HEK293 (cell line): Measurements from ENCODE around the gene PCBD1.

ENCODE experiments used
- CTCF ChIA-PET: fragments of 350-600 bp; formaldehyde crosslinking; extraction: SDS; loops from one replicate; lab custom pipeline; 2021; ENCODE audit warnings: antibody characterized with exemption; lab: Yijun Ruan, JAX
- POLR2A ChIA-PET: fragments of 300-600 bp; formaldehyde crosslinking; extraction: SDS; loops from one replicate; lab custom pipeline; 2020; ENCODE audit warnings: antibody characterized with exemption, inconsistent platforms; lab: Yijun Ruan, JAX
- H3K27ac ChIP-seq: fragments of 200-500 bp; sonication (Bioruptor generic); 2 replicates; pipeline ENCODE4 v1.5.1; 2014; ENCODE audit warnings: low read depth, low read length, control low read depth, inconsistent platforms; ENCODE audit errors: extremely low read depth
- H3K36me3 ChIP-seq, 2 experiments: fragments of 200-500 bp in 1 of 2; sonication (Bioruptor generic) in 1 of 2; 1 replicate in 1 of 2; 2 replicates in 1 of 2; pipeline ENCODE4 v1.5.1; 2014 to 2017; ENCODE audit warnings: inconsistent platforms in 2 of 2, low read length in 2 of 2; ENCODE audit not compliant: control insufficient read depth in 2 of 2, insufficient read depth in 1 of 2
- H3K4me1 ChIP-seq: fragments of 200-500 bp; sonication (Bioruptor generic); 2 replicates; pipeline ENCODE4 v1.5.1; 2014; ENCODE audit warnings: mild to moderate bottlenecking, low read length, inconsistent platforms; ENCODE audit not compliant: control insufficient read depth, insufficient read depth
- H3K4me3 ChIP-seq: 2 replicates; pipeline ENCODE4 v1.5.1; 2011; ENCODE audit warnings: low read depth, mild to moderate bottlenecking, control low read depth, low read length, moderate library complexity
- H3K9me3 ChIP-seq: fragments of 200-500 bp; sonication (Bioruptor generic); 2 replicates; pipeline ENCODE4 v1.5.1; 2014; ENCODE audit warnings: low read depth, low read length, inconsistent platforms; ENCODE audit not compliant: control insufficient read depth, insufficient read depth
- BCL11A ChIP-seq: fragments of 450-650 bp; formaldehyde crosslinking; IDR thresholded peaks from 2 replicates; pipeline ENCODE4 v1.5.1; 2016; ENCODE audit warnings: low read depth, missing biosample characterization, missing genetic modification characterization
- KLF10 ChIP-seq: fragments of 450-650 bp; IDR thresholded peaks from 2 replicates; pipeline ENCODE4 v1.5.1; 2018; ENCODE audit warnings: missing biosample characterization, mild to moderate bottlenecking, missing genetic modification characterization
- SALL2 ChIP-seq: fragments of 450-650 bp; formaldehyde crosslinking; IDR thresholded peaks from 2 replicates; pipeline ENCODE4 v1.5.0; 2017; ENCODE audit warnings: missing biosample characterization, mild to moderate bottlenecking, missing genetic modification characterization, borderline replicate concordance
- ZBTB8A ChIP-seq: fragments of 450-650 bp; formaldehyde crosslinking; IDR thresholded peaks from 2 replicates; pipeline ENCODE4 v1.5.1; 2016; ENCODE audit warnings: missing biosample characterization, missing genetic modification characterization
- ZNF155 ChIP-seq: fragments of 450-650 bp; formaldehyde crosslinking; IDR thresholded peaks from 2 replicates; pipeline ENCODE4 v1.5.1; 2016; ENCODE audit warnings: missing biosample characterization, missing genetic modification characterization
- ZNF2 ChIP-seq: fragments of 450-650 bp; formaldehyde crosslinking; IDR thresholded peaks from 2 replicates; pipeline ENCODE4 v1.5.1; 2016; ENCODE audit warnings: missing biosample characterization, missing genetic modification characterization
- ZNF274 ChIP-seq, 2 experiments: fragments of 200-500 bp in 1 of 2; fragments of 450-650 bp in 1 of 2; sonication (Bioruptor generic) in 1 of 2; formaldehyde crosslinking in 1 of 2; IDR thresholded peaks; 2 replicates each; pipeline versions ENCODE4 v1.5.1 to v1.6.1; 2014 to 2016; ENCODE audit warnings: borderline replicate concordance in 1 of 2, inconsistent platforms in 1 of 2, low read length in 1 of 2, missing biosample characterization in 1 of 2, missing genetic modification characterization in 1 of 2
- ZNF335 ChIP-seq: fragments of 450-650 bp; formaldehyde crosslinking; conservative IDR thresholded peaks from 2 replicates; pipeline ENCODE4 v1.5.1; 2016; ENCODE audit warnings: missing biosample characterization, missing genetic modification characterization
- ZNF501 ChIP-seq: fragments of 450-650 bp; formaldehyde crosslinking; IDR thresholded peaks from 2 replicates; pipeline ENCODE4 v1.5.1; 2016; ENCODE audit warnings: missing biosample characterization, missing genetic modification characterization
- ZNF561 ChIP-seq: fragments of 450-650 bp; IDR thresholded peaks from 2 replicates; pipeline ENCODE4 v1.5.1; 2018; ENCODE audit warnings: missing biosample characterization, missing genetic modification characterization, borderline replicate concordance
- ZNF654 ChIP-seq: fragments of 450-650 bp; formaldehyde crosslinking; IDR thresholded peaks from 2 replicates; pipeline ENCODE4 v1.5.1; 2016; ENCODE audit warnings: low read depth, missing biosample characterization, missing genetic modification characterization
- ZNF660 ChIP-seq: fragments of 450-650 bp; IDR thresholded peaks from 2 replicates; pipeline ENCODE4 v1.5.1; 2018; ENCODE audit warnings: missing biosample characterization, mild to moderate bottlenecking, missing genetic modification characterization
- ZNF791 ChIP-seq: fragments of 450-650 bp; formaldehyde crosslinking; IDR thresholded peaks from 2 replicates; pipeline ENCODE4 v1.5.1; 2016; ENCODE audit warnings: missing biosample characterization, missing genetic modification characterization
- ZXDB ChIP-seq: fragments of 450-650 bp; formaldehyde crosslinking; IDR thresholded peaks from 2 replicates; pipeline ENCODE4 v1.5.1; 2016; ENCODE audit warnings: missing biosample characterization, missing genetic modification characterization
- TF ChIP-seq, protein P1 (sequence below): fragments of 450-650 bp; formaldehyde crosslinking; IDR thresholded peaks from 2 replicates; pipeline ENCODE4 v1.5.1; 2016; ENCODE audit warnings: missing biosample characterization, missing genetic modification characterization
- TF ChIP-seq, protein P2 (sequence below): fragments of 450-650 bp; formaldehyde crosslinking; IDR thresholded peaks from 2 replicates; pipeline ENCODE4 v1.5.1; 2016; ENCODE audit warnings: missing biosample characterization, missing genetic modification characterization
- TF ChIP-seq, protein P3 (sequence below): IDR thresholded peaks from 2 replicates; pipeline ENCODE4 v1.6.1; 2011; ENCODE audit warnings: mild to moderate bottlenecking, low read depth, low read length, borderline replicate concordance
- TF ChIP-seq, protein P4 (sequence below): fragments of 450-650 bp; formaldehyde crosslinking; IDR thresholded peaks from 2 replicates; pipeline ENCODE4 v1.5.1; 2016; ENCODE audit warnings: missing biosample characterization, missing genetic modification characterization, low read depth
- TF ChIP-seq, protein P5 (sequence below): fragments of 450-650 bp; formaldehyde crosslinking; IDR thresholded peaks from 2 replicates; pipeline ENCODE4 v1.5.1; 2017; ENCODE audit warnings: missing biosample characterization, missing genetic modification characterization

Gene PCBD1

DNA sequence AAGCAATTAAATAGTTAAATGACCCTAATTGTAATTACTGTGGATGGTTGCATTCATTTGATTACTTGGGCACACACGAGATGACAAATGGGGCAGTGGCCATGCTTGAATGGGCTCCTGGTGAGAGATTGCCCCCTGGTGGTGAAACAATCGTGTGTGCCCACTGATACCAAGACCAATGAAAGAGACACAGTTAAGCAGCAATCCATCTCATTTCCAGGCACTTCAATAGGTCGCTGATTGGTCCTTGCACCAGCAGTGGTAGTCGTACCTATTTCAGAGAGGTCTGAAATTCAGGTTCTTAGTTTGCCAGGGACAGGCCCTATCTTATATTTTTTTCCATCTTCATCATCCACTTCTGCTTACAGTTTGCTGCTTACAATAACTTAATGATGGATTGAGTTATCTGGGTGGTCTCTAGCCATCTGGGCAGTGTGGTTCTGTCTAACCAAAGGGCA lies 8.3 kb downstream of the PCBD1 start (continued):
- TF ChIP-seq ZXDB (tag by site-specific recombination) (no peak), ZNF155 (no peak), ZNF791 (no peak), ZNF654 (peak; percentile 85), SALL2 (tag by site-specific recombination) (no peak), ZNF335 (no peak), ZNF2 (tag by site-specific recombination) (0 out of 2 replicates have a peak, but pooled peaks have one; percentile 39), ZNF660 (tag by site-specific recombination) (peak; percentile 78; the same call in 1 of the 2 replicates)
- TF ChIP-seq, protein P1, sequence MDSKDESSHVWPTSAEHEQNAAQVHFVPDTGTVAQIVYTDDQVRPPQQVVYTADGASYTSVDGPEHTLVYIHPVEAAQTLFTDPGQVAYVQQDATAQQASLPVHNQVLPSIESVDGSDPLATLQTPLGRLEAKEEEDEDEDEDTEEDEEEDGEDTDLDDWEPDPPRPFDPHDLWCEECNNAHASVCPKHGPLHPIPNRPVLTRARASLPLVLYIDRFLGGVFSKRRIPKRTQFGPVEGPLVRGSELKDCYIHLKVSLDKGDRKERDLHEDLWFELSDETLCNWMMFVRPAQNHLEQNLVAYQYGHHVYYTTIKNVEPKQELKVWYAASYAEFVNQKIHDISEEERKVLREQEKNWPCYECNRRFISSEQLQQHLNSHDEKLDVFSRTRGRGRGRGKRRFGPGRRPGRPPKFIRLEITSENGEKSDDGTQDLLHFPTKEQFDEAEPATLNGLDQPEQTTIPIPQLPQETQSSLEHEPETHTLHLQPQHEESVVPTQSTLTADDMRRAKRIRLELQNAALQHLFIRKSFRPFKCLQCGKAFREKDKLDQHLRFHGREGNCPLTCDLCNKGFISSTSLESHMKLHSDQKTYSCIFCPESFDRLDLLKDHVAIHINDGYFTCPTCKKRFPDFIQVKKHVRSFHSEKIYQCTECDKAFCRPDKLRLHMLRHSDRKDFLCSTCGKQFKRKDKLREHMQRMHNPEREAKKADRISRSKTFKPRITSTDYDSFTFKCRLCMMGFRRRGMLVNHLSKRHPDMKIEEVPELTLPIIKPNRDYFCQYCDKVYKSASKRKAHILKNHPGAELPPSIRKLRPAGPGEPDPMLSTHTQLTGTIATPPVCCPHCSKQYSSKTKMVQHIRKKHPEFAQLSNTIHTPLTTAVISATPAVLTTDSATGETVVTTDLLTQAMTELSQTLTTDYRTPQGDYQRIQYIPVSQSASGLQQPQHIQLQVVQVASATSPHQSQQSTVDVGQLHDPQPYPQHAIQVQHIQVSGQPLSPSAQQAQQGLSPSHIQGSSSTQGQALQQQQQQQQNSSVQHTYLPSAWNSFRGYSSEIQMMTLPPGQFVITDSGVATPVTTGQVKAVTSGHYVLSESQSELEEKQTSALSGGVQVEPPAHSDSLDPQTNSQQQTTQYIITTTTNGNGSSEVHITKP = peak; percentile 14; the same call in 1 of the 2 replicates
- TF ChIP-seq, protein P2, sequence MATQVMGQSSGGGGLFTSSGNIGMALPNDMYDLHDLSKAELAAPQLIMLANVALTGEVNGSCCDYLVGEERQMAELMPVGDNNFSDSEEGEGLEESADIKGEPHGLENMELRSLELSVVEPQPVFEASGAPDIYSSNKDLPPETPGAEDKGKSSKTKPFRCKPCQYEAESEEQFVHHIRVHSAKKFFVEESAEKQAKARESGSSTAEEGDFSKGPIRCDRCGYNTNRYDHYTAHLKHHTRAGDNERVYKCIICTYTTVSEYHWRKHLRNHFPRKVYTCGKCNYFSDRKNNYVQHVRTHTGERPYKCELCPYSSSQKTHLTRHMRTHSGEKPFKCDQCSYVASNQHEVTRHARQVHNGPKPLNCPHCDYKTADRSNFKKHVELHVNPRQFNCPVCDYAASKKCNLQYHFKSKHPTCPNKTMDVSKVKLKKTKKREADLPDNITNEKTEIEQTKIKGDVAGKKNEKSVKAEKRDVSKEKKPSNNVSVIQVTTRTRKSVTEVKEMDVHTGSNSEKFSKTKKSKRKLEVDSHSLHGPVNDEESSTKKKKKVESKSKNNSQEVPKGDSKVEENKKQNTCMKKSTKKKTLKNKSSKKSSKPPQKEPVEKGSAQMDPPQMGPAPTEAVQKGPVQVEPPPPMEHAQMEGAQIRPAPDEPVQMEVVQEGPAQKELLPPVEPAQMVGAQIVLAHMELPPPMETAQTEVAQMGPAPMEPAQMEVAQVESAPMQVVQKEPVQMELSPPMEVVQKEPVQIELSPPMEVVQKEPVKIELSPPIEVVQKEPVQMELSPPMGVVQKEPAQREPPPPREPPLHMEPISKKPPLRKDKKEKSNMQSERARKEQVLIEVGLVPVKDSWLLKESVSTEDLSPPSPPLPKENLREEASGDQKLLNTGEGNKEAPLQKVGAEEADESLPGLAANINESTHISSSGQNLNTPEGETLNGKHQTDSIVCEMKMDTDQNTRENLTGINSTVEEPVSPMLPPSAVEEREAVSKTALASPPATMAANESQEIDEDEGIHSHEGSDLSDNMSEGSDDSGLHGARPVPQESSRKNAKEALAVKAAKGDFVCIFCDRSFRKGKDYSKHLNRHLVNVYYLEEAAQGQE (tag by site-specific recombination) = no peak
- TF ChIP-seq, protein P3, sequence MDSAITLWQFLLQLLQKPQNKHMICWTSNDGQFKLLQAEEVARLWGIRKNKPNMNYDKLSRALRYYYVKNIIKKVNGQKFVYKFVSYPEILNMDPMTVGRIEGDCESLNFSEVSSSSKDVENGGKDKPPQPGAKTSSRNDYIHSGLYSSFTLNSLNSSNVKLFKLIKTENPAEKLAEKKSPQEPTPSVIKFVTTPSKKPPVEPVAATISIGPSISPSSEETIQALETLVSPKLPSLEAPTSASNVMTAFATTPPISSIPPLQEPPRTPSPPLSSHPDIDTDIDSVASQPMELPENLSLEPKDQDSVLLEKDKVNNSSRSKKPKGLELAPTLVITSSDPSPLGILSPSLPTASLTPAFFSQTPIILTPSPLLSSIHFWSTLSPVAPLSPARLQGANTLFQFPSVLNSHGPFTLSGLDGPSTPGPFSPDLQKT = no peak

DNA sequence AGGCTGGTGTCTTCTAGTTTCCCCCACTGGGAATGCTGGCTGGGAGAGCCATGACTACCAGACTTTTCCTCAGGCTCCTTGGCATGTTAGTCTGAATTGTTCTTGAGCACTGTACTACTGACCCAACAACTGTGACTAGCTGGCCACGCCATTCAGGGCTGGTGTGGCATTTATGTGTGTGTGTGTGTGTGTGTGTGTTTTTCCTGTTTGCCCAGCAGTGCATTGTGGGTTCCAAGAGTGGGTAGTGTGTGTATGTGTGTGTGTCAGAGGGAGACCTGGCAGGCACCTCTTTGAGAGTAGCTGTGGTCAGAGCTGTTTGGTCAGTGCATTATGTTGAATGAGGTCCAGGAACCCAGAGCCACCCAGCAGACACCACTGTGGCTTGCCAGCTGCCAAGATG lies 9.2 kb downstream of the PCBD1 start:
- POLR2A ChIA-PET = interaction anchor here (1.4 kb wide), 1 partner anchor 63 kb away, joined by 3 read pairs; no protein-coding TSS in a partner anchor
- H3K36me3 ChIP-seq = peaks cover 21 to 74% of the 10 kb centered on the region in 2 experiments

More for the DNA sequence above, 9.2 kb downstream of the PCBD1 start:
- Histone ChIP-seq H3K9me3 (no peaks in the 10 kb centered on the region), H3K4me1 (no peaks in the 10 kb centered on the region), H3K4me3 (no peak overlapping the region), H3K27ac (no peak overlapping the region)
- CTCF ChIA-PET = interaction anchor here (0.5 to 2.9 kb wide), 12 partner anchors 9 to 418 kb away, joined by 3 to 20 read pairs (median 5); partner anchors contain the start of gene SGPL1
- TF ChIP-seq, protein P4, sequence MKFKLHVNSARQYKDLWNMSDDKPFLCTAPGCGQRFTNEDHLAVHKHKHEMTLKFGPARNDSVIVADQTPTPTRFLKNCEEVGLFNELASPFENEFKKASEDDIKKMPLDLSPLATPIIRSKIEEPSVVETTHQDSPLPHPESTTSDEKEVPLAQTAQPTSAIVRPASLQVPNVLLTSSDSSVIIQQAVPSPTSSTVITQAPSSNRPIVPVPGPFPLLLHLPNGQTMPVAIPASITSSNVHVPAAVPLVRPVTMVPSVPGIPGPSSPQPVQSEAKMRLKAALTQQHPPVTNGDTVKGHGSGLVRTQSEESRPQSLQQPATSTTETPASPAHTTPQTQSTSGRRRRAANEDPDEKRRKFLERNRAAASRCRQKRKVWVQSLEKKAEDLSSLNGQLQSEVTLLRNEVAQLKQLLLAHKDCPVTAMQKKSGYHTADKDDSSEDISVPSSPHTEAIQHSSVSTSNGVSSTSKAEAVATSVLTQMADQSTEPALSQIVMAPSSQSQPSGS (tag by site-specific recombination) = no peak
- TF ChIP-seq BCL11A (tag by site-specific recombination) = no peak
- no peak for TF ChIP-seq KLF10 (tag by site-specific recombination)
- TF ChIP-seq ZNF561 (tag by site-specific recombination) = no peak
- no peak for TF ChIP-seq ZBTB8A (tag by site-specific recombination)
- no peak for TF ChIP-seq ZNF501
- no peak for TF ChIP-seq ZNF274 (IDR thresholded peaks at IDR 0.05; ENCODE audit: low read length)
- no peak for TF ChIP-seq ZNF274 (tag by site-specific recombination; IDR thresholded peaks at IDR 0.05; ENCODE audit: borderline replicate concordance)
- TF ChIP-seq, protein P5, sequence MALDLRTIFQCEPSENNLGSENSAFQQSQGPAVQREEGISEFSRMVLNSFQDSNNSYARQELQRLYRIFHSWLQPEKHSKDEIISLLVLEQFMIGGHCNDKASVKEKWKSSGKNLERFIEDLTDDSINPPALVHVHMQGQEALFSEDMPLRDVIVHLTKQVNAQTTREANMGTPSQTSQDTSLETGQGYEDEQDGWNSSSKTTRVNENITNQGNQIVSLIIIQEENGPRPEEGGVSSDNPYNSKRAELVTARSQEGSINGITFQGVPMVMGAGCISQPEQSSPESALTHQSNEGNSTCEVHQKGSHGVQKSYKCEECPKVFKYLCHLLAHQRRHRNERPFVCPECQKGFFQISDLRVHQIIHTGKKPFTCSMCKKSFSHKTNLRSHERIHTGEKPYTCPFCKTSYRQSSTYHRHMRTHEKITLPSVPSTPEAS (tag by site-specific recombination) = peak; percentile 67
